Left renal cortex interstitium (tissue), 4 donors: ENCODE measurements around the gene GIPC2. TPM values are rescaled to one million over a fixed set of nuclear protein-coding genes. Genes with fewer than 3 reads are reported as not detected.
A peak's percentile ranks its signal among the peaks of the same experiment; 100 is the strongest.
"Not testable (repeated sequence)": the region's sequence is repeated elsewhere in the genome, so short reads cannot be mapped to it uniquely, and the experiment has no call there.

Experiments used
- DNase-seq, 4 donors: peaks; one replicate each; pipeline ENCODE4 v3.0.0-alpha.2; 2013; ENCODE audit warnings: low read depth in 4 of 4, low spot score in 2 of 4, missing footprints in 1 of 4
- polyA plus RNA-seq, 4 donors: library from polyadenylated mRNA; unstranded; fragments of 120-200 nt; gene quantifications; one replicate each; pipeline ENCODE4 v1.2.1, GENCODE V29; 2013; ENCODE audit not compliant: insufficient read length in 4 of 4

The GIPC2 gene
- 10 to 100 TPM; 12.8 to 18.9 (median 17.8) TPM for polyA plus RNA-seq

- DNase-seq: peak in 2 of 4 donors; percentile 34 to 36
These were observed at the start of gene GIPC2 for GRCh38 chr1:78045926-78046778. Gene GIPC2, plus strand, starts transcription at chr1:78045966. Its CDS starts 129 bp downstream, at chr1:78046095.

- no peak for DNase-seq
These were observed 49.0 kb upstream of the GIPC2 start for GRCh38 chr1:77996734-77997133.

- DNase-seq: not testable (repeated sequence)
These were observed 45.2 kb upstream of the GIPC2 start for GRCh38 chr1:78000536-78000935.

- DNase-seq: no peak
These were observed 42.6 kb upstream of the GIPC2 start for GRCh38 chr1:78003070-78003746.

- peak in 1 of 4 donors; percentile 65 for DNase-seq
These were observed 41.7 kb upstream of the GIPC2 start for GRCh38 chr1:78003882-78004718.

- DNase-seq: peak; percentile 88 to 95 (median 92)
These were observed 40.9 kb upstream of the GIPC2 start, which contains the start of gene DNAJB4 for GRCh38 chr1:78004719-78005447. Gene DNAJB4, plus strand, starts transcription at chr1:78004939. Its CDS starts 172 bp downstream, at chr1:78005111.

- no peak for DNase-seq
These were observed 40.4 kb upstream of the GIPC2 start for GRCh38 chr1:78005448-78005722.

GRCh38 chr1:78005755-78006154 lies 40.0 kb upstream of the GIPC2 start:
- DNase-seq: peak; percentile 65 to 84 (median 71)

- no peak for DNase-seq
These were observed 39.2 kb upstream of the GIPC2 start for GRCh38 chr1:78006521-78006920.

- DNase-seq: no peak
These were observed 38.0 kb upstream of the GIPC2 start for GRCh38 chr1:78007677-78008341.

- no peak for DNase-seq
These were observed 36.5 kb upstream of the GIPC2 start for GRCh38 chr1:78009276-78009675.

GRCh38 chr1:78009836-78010235 lies 35.9 kb upstream of the GIPC2 start:
- DNase-seq: no peak

- no peak for DNase-seq
These were observed 34.7 kb upstream of the GIPC2 start for GRCh38 chr1:78011050-78011449.

- no peak for DNase-seq
These were observed 30.6 kb upstream of the GIPC2 start for GRCh38 chr1:78015148-78015547.

- DNase-seq: no peak
These were observed 26.7 kb upstream of the GIPC2 start for GRCh38 chr1:78019024-78019423.

- DNase-seq: not testable (repeated sequence)
These were observed 24.6 kb upstream of the GIPC2 start for GRCh38 chr1:78021134-78021533.

- no peak for DNase-seq
These were observed 16.0 kb upstream of the GIPC2 start for GRCh38 chr1:78029793-78030192.

GRCh38 chr1:78032996-78033796 lies 12.6 kb upstream of the GIPC2 start:
- no peak for DNase-seq

- DNase-seq: no peak
These were observed 12.0 kb upstream of the GIPC2 start for GRCh38 chr1:78033797-78034172.
